H1 (cell line): Measurements from ENCODE around the gene SSTR3. TPM values are rescaled to one million over a fixed set of nuclear protein-coding genes. Genes with fewer than 3 reads are reported as not detected.

ENCODE experiments used
- CTCF ChIA-PET: fragments of 300-600 bp; sonication (Branson Sonifier 250); formaldehyde crosslinking; loops from one replicate; lab custom pipeline; 2021; ENCODE audit not compliant: partially characterized antibody; lab: Charles Lee
- POLR2A ChIA-PET: fragments of 300-600 bp; sonication (Branson Sonifier 250); formaldehyde crosslinking; loops from one replicate; lab custom pipeline; 2021; ENCODE audit warnings: inconsistent platforms; ENCODE audit not compliant: partially characterized antibody; lab: Charles Lee
- DNase-seq, 2 experiments: peaks; one replicate each; pipeline versions ENCODE4 v3.0.0 to v3.0.0-alpha.2; 2010 to 2022; ENCODE audit warnings: low spot score in 2 of 2, low read depth in 1 of 2, mixed read lengths in 1 of 2
- FAIRE-seq: peaks from 2 replicates; lab custom pipeline; 2011; peaks lifted over from hg19 to GRCh38; lab: Jason Lieb, UNC
- H2AFZ ChIP-seq: 2 replicates; pipeline ENCODE4 v1.8.1; 2012; ENCODE audit warnings: low read length, inconsistent platforms
- H2AK5ac ChIP-seq: 2 replicates; pipeline ENCODE4 v1.6.1; 2013; ENCODE audit warnings: low read depth, low read length
- H2BK120ac ChIP-seq: replicated peaks from 2 replicates; pipeline ENCODE3; 2013; ENCODE audit warnings: low read depth, low read length, inconsistent platforms
- H2BK12ac ChIP-seq: 2 replicates; pipeline ENCODE4 v1.6.1; 2013; ENCODE audit warnings: low read depth, low read length
- H2BK15ac ChIP-seq: 2 replicates; pipeline ENCODE4 v1.6.1; 2013; ENCODE audit warnings: low read length
- H2BK20ac ChIP-seq: 2 replicates; pipeline ENCODE4 v1.6.1; 2013; ENCODE audit warnings: low read length
- H2BK5ac ChIP-seq: 2 replicates; pipeline ENCODE4 v1.6.1; 2013; ENCODE audit warnings: low read depth, low read length
- H3K14ac ChIP-seq: 2 replicates; pipeline ENCODE4 v1.6.1; 2013; ENCODE audit warnings: inconsistent platforms; ENCODE audit not compliant: insufficient read length
- H3K18ac ChIP-seq: 2 replicates; pipeline ENCODE4 v1.6.1; 2013; ENCODE audit warnings: low read length; ENCODE audit errors: extremely low read depth
- H3K23ac ChIP-seq: 2 replicates; pipeline ENCODE4 v1.6.1; 2013; ENCODE audit warnings: inconsistent platforms; ENCODE audit not compliant: insufficient read length
- H3K23me2 ChIP-seq: 2 replicates; pipeline ENCODE4 v1.6.1; 2013; ENCODE audit warnings: low read depth, low read length
- H3K27ac ChIP-seq: 2 replicates; pipeline ENCODE4 v1.6.1; 2011; ENCODE audit warnings: low read depth, low read length, inconsistent platforms
- H3K27me3 ChIP-seq, 4 experiments: replicated peaks in 1 of 4; 1 replicate in 1 of 4; 2 replicates in 3 of 4; pipeline versions ENCODE4 v1.6.1 to v1.8.1; 2011 to 2013; ENCODE audit warnings: low read length in 3 of 4, mild to moderate bottlenecking in 3 of 4, inconsistent platforms in 2 of 4, mixed read lengths in 2 of 4, moderate library complexity in 1 of 4; ENCODE audit not compliant: control insufficient read depth in 3 of 4, insufficient read depth in 3 of 4; ENCODE audit errors: extremely low read depth in 1 of 4
- H3K36me3 ChIP-seq, 4 experiments: 2 replicates each; pipeline versions ENCODE4 v1.6.1 to v1.8.1; 2011 to 2013; ENCODE audit warnings: mild to moderate bottlenecking in 4 of 4, low read length in 3 of 4, moderate library complexity in 2 of 4, control low read depth in 1 of 4, inconsistent platforms in 1 of 4; ENCODE audit not compliant: insufficient read depth in 4 of 4, control insufficient read depth in 2 of 4
- H3K4ac ChIP-seq: replicated peaks from 2 replicates; pipeline ENCODE3; 2013; ENCODE audit warnings: low read length, low read depth, mixed read lengths, inconsistent platforms; ENCODE audit not compliant: insufficient read length
- H3K4me1 ChIP-seq, 4 experiments: replicated peaks in 1 of 4; 1 replicate in 1 of 4; 2 replicates in 3 of 4; pipeline versions ENCODE4 v1.6.1 to v1.8.1; 2011 to 2013; ENCODE audit warnings: low read length in 3 of 4, inconsistent platforms in 2 of 4, mixed read lengths in 1 of 4; ENCODE audit not compliant: insufficient read depth in 4 of 4, control insufficient read depth in 3 of 4
- H3K4me2 ChIP-seq, 2 experiments: 2 replicates each; pipeline versions ENCODE4 v1.6.1 to v1.8.1; 2011 to 2013; ENCODE audit warnings: low read depth in 2 of 2, low read length in 2 of 2, control low read depth in 1 of 2, inconsistent platforms in 1 of 2, mild to moderate bottlenecking in 1 of 2; ENCODE audit not compliant: insufficient read depth in 1 of 2
- H3K4me3 ChIP-seq, 4 experiments: fragments of 200-600, 300-600 bp in 1 of 4; sonication (generic), shearing (Covaris generic), sonication (Bioruptor Twin) in 1 of 4; 2 replicates each; pipeline versions ENCODE4 v1.5.1 to v1.8.1; 2011 to 2016; ENCODE audit warnings: low read length in 4 of 4, low read depth in 3 of 4, control low read depth in 2 of 4, inconsistent platforms in 2 of 4, mild to moderate bottlenecking in 2 of 4, mixed read lengths in 1 of 4, moderate library complexity in 1 of 4; ENCODE audit not compliant: insufficient read depth in 2 of 4; ENCODE audit errors: extremely low read depth in 1 of 4
- H3K56ac ChIP-seq: replicated peaks from 2 replicates; pipeline ENCODE3; 2013; ENCODE audit warnings: low read depth, mild to moderate bottlenecking, mixed read lengths, low read length, inconsistent platforms; ENCODE audit not compliant: insufficient read length
- H3K79me1 ChIP-seq: 2 replicates; pipeline ENCODE4 v1.6.1; 2013; ENCODE audit warnings: low read depth, low read length, control low read depth
- H3K79me2 ChIP-seq, 2 experiments: 2 replicates each; pipeline versions ENCODE4 v1.6.1 to v1.8.1; 2012 to 2013; ENCODE audit warnings: low read length in 2 of 2, mild to moderate bottlenecking in 2 of 2, inconsistent platforms in 1 of 2; ENCODE audit not compliant: insufficient read depth in 2 of 2, control insufficient read depth in 1 of 2
- H3K9ac ChIP-seq, 4 experiments: replicated peaks in 1 of 4; 1 replicate in 1 of 4; 2 replicates in 3 of 4; pipeline versions ENCODE4 v1.6.1 to v1.8.1; 2011 to 2013; ENCODE audit warnings: low read depth in 3 of 4, low read length in 3 of 4, control low read depth in 2 of 4, mild to moderate bottlenecking in 2 of 4, moderate library complexity in 2 of 4, inconsistent platforms in 1 of 4; ENCODE audit errors: extremely low read depth in 1 of 4
- H3K9me3 ChIP-seq, 2 experiments: 2 replicates each; pipeline versions ENCODE4 v1.6.1 to v1.8.1; 2012 to 2013; ENCODE audit warnings: mild to moderate bottlenecking in 2 of 2, moderate library complexity in 2 of 2, control low read depth in 1 of 2, inconsistent platforms in 1 of 2, low read depth in 1 of 2, low read length in 1 of 2, mixed read lengths in 1 of 2; ENCODE audit not compliant: insufficient read depth in 2 of 2
- H4K20me1 ChIP-seq, 2 experiments: replicated peaks in 1 of 2; 2 replicates each; pipeline versions ENCODE3 to v1.8.1; 2011 to 2013; ENCODE audit warnings: inconsistent platforms in 2 of 2, low read length in 2 of 2, mild to moderate bottlenecking in 1 of 2; ENCODE audit not compliant: insufficient read depth in 2 of 2, control insufficient read depth in 1 of 2
- H4K5ac ChIP-seq: 2 replicates; pipeline ENCODE4 v1.6.1; 2013; ENCODE audit warnings: low read length, low read depth, mixed read lengths, inconsistent platforms; ENCODE audit not compliant: insufficient read length
- H4K8ac ChIP-seq: 2 replicates; pipeline ENCODE4 v1.8.0; 2013; ENCODE audit warnings: mild to moderate bottlenecking, moderate library complexity, low read length, inconsistent platforms; ENCODE audit not compliant: insufficient read depth; ENCODE audit errors: extremely low read depth
- H4K91ac ChIP-seq: replicated peaks from 2 replicates; pipeline ENCODE3; 2013; ENCODE audit warnings: low read length, mixed read lengths, inconsistent platforms; ENCODE audit not compliant: insufficient read length
- JUND ChIP-seq: IDR thresholded peaks from 2 replicates; pipeline ENCODE4 v1.6.1; 2011; ENCODE audit warnings: mild to moderate bottlenecking, improper control_type of control experiment, low read length
- TAF7 ChIP-seq: optimal IDR thresholded peaks from 2 replicates; pipeline ENCODE3; 2011; ENCODE audit warnings: low read depth, mild to moderate bottlenecking, inconsistent platforms, low read length, moderate library complexity, borderline replicate concordance
- YY1 ChIP-seq: IDR thresholded peaks from 2 replicates; pipeline ENCODE4 v1.6.1; 2011; ENCODE audit warnings: low read depth, mild to moderate bottlenecking, low read length
- WGBS, 2 experiments: shearing (Covaris generic) in 1 of 2; methylation state at CpG; one replicate each; pipeline versions ENCODE4 v1.1.6 to v1.1.7; 2013 to 2015; ENCODE audit warnings: low lambda C conversion rate in 2 of 2, mixed read lengths in 2 of 2, inconsistent platforms in 1 of 2, low coverage in 1 of 2, missing lambda C conversion rate in 1 of 2; ENCODE audit not compliant: insufficient replicate concordance in 2 of 2, insufficient coverage in 1 of 2, insufficient read length in 1 of 2; ENCODE audit errors: extremely low coverage in 1 of 2, missing lambda C conversion rate in 1 of 2; 5-methylcytosine and 5-hydroxymethylcytosine counted together
- polyA plus RNA-seq, 7 experiments: library from polyadenylated mRNA; depleted of rRNA in 3 of 7; stranded (reverse) in 5 of 7; unstranded in 2 of 7; fragments of >200 nt in 5 of 7; fragments of 200-250 nt in 2 of 7; gene quantifications; 1 replicate in 5 of 7; 2 replicates in 1 of 7; 4 replicates in 1 of 7; pipeline versions ENCODE4 v1.2.1 to v1.2.3, GENCODE V29; 2011 to 2013; ENCODE audit warnings: missing spikeins in 2 of 7, mixed read lengths in 2 of 7
- total RNA-seq: library from RNA; stranded (reverse); fragmentation: NEBNext Ultra II Directional; extraction: Animal tissue kit (Norgen Biotek cat#: 25700); gene quantifications from 2 replicates; pipeline ENCODE4 v1.2.1, GENCODE V29; 2021

SSTR3 gene
- total and polyA plus RNA-seq, 2 of the 8 experiments (the other 6 are each of a cell fraction or from before 2014, with no cell fraction given): 0.22 to 0.77 TPM

- Histone ChIP-seq H2BK5ac (no peak overlapping the region), H3K9ac (no peak overlapping the region), H2BK12ac (no peak overlapping the region; the same call in 1 of the 2 replicates), H3K4ac (no peak overlapping the region), H4K5ac (no peak overlapping the region), H2BK15ac (no peak overlapping the region), H2AFZ (no peak overlapping the region), H3K27me3 (peaks cover 0 to 4% (median 1%) of the 10 kb centered on the region in 4 experiments; a peak in 3 of 7 replicates), H3K79me1 (no peaks in the 10 kb centered on the region), H3K18ac (no peak overlapping the region), H3K27ac (no peak overlapping the region), H3K36me3 (no peaks in the 10 kb centered on the region), H3K79me2 (no peaks in the 10 kb centered on the region), H4K8ac (no peak overlapping the region; the same call in 1 of the 2 replicates), H2AK5ac (no peak overlapping the region), H4K91ac (no peak overlapping the region), H3K4me1 (peaks cover 0 to 8% (median 3%) of the 10 kb centered on the region in 4 experiments; a peak in 6 of 7 replicates), H3K9me3 (no peaks in the 10 kb centered on the region), H4K20me1 (no peaks in the 10 kb centered on the region), H3K23ac (no peak overlapping the region), H2BK120ac (no peak overlapping the region), H3K23me2 (peaks cover 3% of the 10 kb centered on the region; the same call in 1 of the 2 replicates), H3K4me2 (no peak overlapping the region), H2BK20ac (no peak overlapping the region), H3K56ac (no peak overlapping the region), H3K4me3 (no peak overlapping the region), H3K14ac (no peak overlapping the region)
- CTCF ChIA-PET: interaction anchor here (0.9 to 2.8 kb wide), 6 partner anchors 10 to 189 kb away, joined by 3 to 29 read pairs (median 6); no protein-coding TSS in a partner anchor
- no peak for TF ChIP-seq YY1
- TF ChIP-seq JUND: no peak
- no peak for TF ChIP-seq TAF7
- FAIRE-seq (no peak), DNase-seq (no peak)
- WGBS, 2 experiments: 75% methylated on average over 14 of the region's 15 CpGs; no CpG with 5 or more reads in 1 of the 2 experiments
- POLR2A ChIA-PET: interaction anchor here (1.8 kb wide), 1 partner anchor 10 kb away, joined by 4 read pairs; no protein-coding TSS in a partner anchor
These were observed 2.1 kb downstream of the SSTR3 start for GRCh38 chr22:37210041-37210803.
